Naive thymus-derived CD8-positive, alpha-beta T cell (primary cell): Measurements from ENCODE around the gene TMEM232. TPM values are rescaled to one million over a fixed set of nuclear protein-coding genes. Genes with fewer than 3 reads are reported as not detected.

Source experiments
- ATAC-seq, 2 donors: fragments of 150-1000 bp; cut with Tn5 transposase in 1 of 2; sonication (Bioruptor Pico), chemical (Tn5 transposase) in 1 of 2; 1 replicate in 1 of 2; 2 replicates in 1 of 2; pipeline ENCODE4 v1.10.0; 2021; ENCODE audit warnings: mild to moderate bottlenecking in 2 of 2, moderate library complexity in 2 of 2
- POLR2A ChIA-PET: fragments of 350-600 bp; sonication (Branson Sonifier 250); formaldehyde crosslinking; loops from one replicate; lab custom pipeline; 2021; ENCODE audit warnings: antibody characterized with exemption; lab: Charles Lee
- DNase-seq, 10 donors: peaks; one replicate each; pipeline versions ENCODE4 v3.0.0 to v3.0.0-alpha.2; 2020 to 2022
- H3K27ac Mint-ChIP-seq, 10 donors: one replicate each; pipeline ENCODE4 v1.8.0; 2020 to 2022; ENCODE audit warnings: mild to moderate bottlenecking in 10 of 10, mixed read lengths in 10 of 10, moderate library complexity in 4 of 10, inconsistent platforms in 1 of 10
- H3K27me3 Mint-ChIP-seq, 5 donors: one replicate each; pipeline ENCODE4 v1.8.0; 2021 to 2022; ENCODE audit warnings: mixed read lengths in 5 of 5
- H3K36me3 Mint-ChIP-seq, 3 donors: one replicate each; pipeline ENCODE4 v1.8.0; 2020 to 2022; ENCODE audit warnings: mixed read lengths in 3 of 3, mild to moderate bottlenecking in 2 of 3, inconsistent platforms in 1 of 3
- H3K4me1 Mint-ChIP-seq, 4 donors: one replicate each; pipeline ENCODE4 v1.8.0; 2021 to 2022; ENCODE audit warnings: mixed read lengths in 4 of 4
- H3K4me3 Mint-ChIP-seq, 10 donors: one replicate each; pipeline ENCODE4 v1.8.0; 2020 to 2022; ENCODE audit warnings: mild to moderate bottlenecking in 10 of 10, mixed read lengths in 10 of 10, moderate library complexity in 6 of 10, inconsistent platforms in 1 of 10
- H3K9me3 Mint-ChIP-seq, 9 donors: one replicate each; pipeline ENCODE4 v1.8.0; 2020 to 2022; ENCODE audit warnings: mixed read lengths in 9 of 9, mild to moderate bottlenecking in 3 of 9, inconsistent platforms in 1 of 9, moderate library complexity in 1 of 9
- polyA plus RNA-seq, 3 donors: library from polyadenylated mRNA; unstranded; fragments of 300-500 nt; fragmentation: Illumina TruSeq; gene quantifications; one replicate each; pipeline ENCODE4 v1.2.3, GENCODE V29; 2021
- total RNA-seq, 8 experiments: library from RNA in 2 of 8; stranded (reverse) in 2 of 8; gene quantifications; one replicate each; pipeline ENCODE4 v1.2.3 and lab custom pipeline; 2021 to 2026

Gene TMEM232
- total RNA-seq (1 to 10 TPM; 1.4 to 2.6 TPM), polyA plus RNA-seq (1 to 10 TPM in 1 of 3 donors, under 1 TPM in 1, not detected in 1; 0.88 to 1.5 TPM), total RNA-seq (lab: John Stamatoyannopoulos, UW) (0.93 to 4.1 (median 1.9) reads per million in 6 experiments)

- peak; percentile 48 to 90 (median 66) for DNase-seq
- Mint-ChIP-seq H3K27ac (peak within 1 kb of the TSS in 8 of 10 donors; percentile 20 to 87 (median 51)), H3K4me1 (peaks cover 1 to 9% (median 6%) of the 10 kb centered on the region in 4 donors), H3K36me3 (no peaks in the 10 kb centered on the region), H3K9me3 (no peaks in the 10 kb centered on the region), H3K27me3 (peaks cover 0 to 12% (median 6%) of the 10 kb centered on the region in 5 donors), H3K4me3 (peak within 1 kb of the TSS; percentile 79 to 91 (median 87))
- ATAC-seq, result peak; percentile 99 to 100
- POLR2A ChIA-PET, result interaction anchor here (1.0 to 1.8 kb wide), 2 partner anchors 12 to 1316 kb away, joined by 7 read pairs; partner anchors contain the start of genes PJA2 and SLC25A46
Measured at GRCh38 chr5:110726249-110727024, at the start of gene TMEM232. Gene TMEM232, minus strand, starts transcription at chr5:110726671. Its CDS starts 59,319 bp downstream, at chr5:110667352.

GRCh38 chr5:110770286-110770685 is 43.8 kb upstream of the TMEM232 start:
- peaks cover 0 to 9% (median 0%) of the 10 kb centered on the region in 3 donors for H3K36me3 Mint-ChIP-seq
- H3K9me3 Mint-ChIP-seq, result peaks cover 0 to 10% (median 3%) of the 10 kb centered on the region in 9 donors
- no peaks in the 10 kb centered on the region for H3K4me1 Mint-ChIP-seq
- ATAC-seq, result no peak
- no peak for DNase-seq
- H3K27ac Mint-ChIP-seq, result no peak overlapping the region
- peaks cover 0 to 13% (median 6%) of the 10 kb centered on the region in 5 donors for H3K27me3 Mint-ChIP-seq
- POLR2A ChIA-PET, result no interaction called here
- no peak overlapping the region for H3K4me3 Mint-ChIP-seq

- Mint-ChIP-seq H3K27me3 (peaks cover 0 to 8% (median 2%) of the 10 kb centered on the region in 5 donors), H3K27ac (no peak overlapping the region), H3K4me1 (no peaks in the 10 kb centered on the region), H3K9me3 (peaks cover 0 to 3% (median 0%) of the 10 kb centered on the region in 9 donors), H3K4me3 (no peak overlapping the region), H3K36me3 (peaks cover 4 to 6% (median 5%) of the 10 kb centered on the region in 3 donors)
- POLR2A ChIA-PET, result no interaction called here
- DNase-seq, result no peak
- ATAC-seq, result no peak
Measured at GRCh38 chr5:110769000-110769681, 42.7 kb upstream of the TMEM232 start.

- H3K4me1 Mint-ChIP-seq, result no peaks in the 10 kb centered on the region
- DNase-seq (no peak), ATAC-seq (no peak)
- peaks cover 0 to 8% (median 0%) of the 10 kb centered on the region in 5 donors for H3K27me3 Mint-ChIP-seq
- H3K4me3 Mint-ChIP-seq, result no peak overlapping the region
- H3K9me3 Mint-ChIP-seq, result no peaks in the 10 kb centered on the region
- H3K27ac Mint-ChIP-seq, result no peak overlapping the region
- H3K36me3 Mint-ChIP-seq, result peaks cover 3 to 6% (median 4%) of the 10 kb centered on the region in 3 donors
- POLR2A ChIA-PET, result no interaction called here
Measured at GRCh38 chr5:110768138-110768860, 41.8 kb upstream of the TMEM232 start.

GRCh38 chr5:110760158-110760557 is 33.7 kb upstream of the TMEM232 start:
- POLR2A ChIA-PET, result no interaction called here
- no peak for DNase-seq
- no peak for ATAC-seq
- H3K27ac Mint-ChIP-seq, result no peak overlapping the region
- no peaks in the 10 kb centered on the region for H3K9me3 Mint-ChIP-seq
- H3K27me3 Mint-ChIP-seq, result no peaks in the 10 kb centered on the region
- H3K4me1 Mint-ChIP-seq, result peaks cover 0 to 5% (median under 1%) of the 10 kb centered on the region in 4 donors
- H3K36me3 Mint-ChIP-seq, result peaks cover 0 to 20% (median 18%) of the 10 kb centered on the region in 3 donors
- H3K4me3 Mint-ChIP-seq, result no peak overlapping the region

- POLR2A ChIA-PET, result no interaction called here
Measured at GRCh38 chr5:110757118-110757729, 30.8 kb upstream of the TMEM232 start.

GRCh38 chr5:110754181-110754580 is 27.7 kb upstream of the TMEM232 start:
- Mint-ChIP-seq H3K9me3 (no peaks in the 10 kb centered on the region), H3K36me3 (peaks cover 0 to 62% (median 11%) of the 10 kb centered on the region in 3 donors), H3K4me3 (no peak overlapping the region), H3K27me3 (no peaks in the 10 kb centered on the region), H3K4me1 (peaks cover 26 to 36% (median 33%) of the 10 kb centered on the region in 4 donors), H3K27ac (peak overlapping the region in 9 of 10 donors; percentile 12 to 92 (median 68))
- DNase-seq (no peak), ATAC-seq (no peak)
- POLR2A ChIA-PET, result no interaction called here

More at GRCh38 chr5:110757118-110757729, 30.8 kb upstream of the TMEM232 start:
- peaks cover 0 to 40% (median 10%) of the 10 kb centered on the region in 3 donors for H3K36me3 Mint-ChIP-seq
- no peaks in the 10 kb centered on the region for H3K27me3 Mint-ChIP-seq
- peaks cover 15 to 18% (median 16%) of the 10 kb centered on the region in 4 donors for H3K4me1 Mint-ChIP-seq
- no peak overlapping the region for H3K4me3 Mint-ChIP-seq
- H3K9me3 Mint-ChIP-seq, result no peaks in the 10 kb centered on the region
- H3K27ac Mint-ChIP-seq, result no peak overlapping the region
- DNase-seq (peak in 6 of 10 donors; percentile 7 to 49 (median 28)), ATAC-seq (peak in 1 of 2 donors; percentile 32)

- no peak for ATAC-seq
- POLR2A ChIA-PET, result no interaction called here
- H3K4me1 Mint-ChIP-seq, result peaks cover 30 to 40% (median 36%) of the 10 kb centered on the region in 4 donors
- H3K4me3 Mint-ChIP-seq, result no peak overlapping the region
- no peaks in the 10 kb centered on the region for H3K9me3 Mint-ChIP-seq
- H3K27me3 Mint-ChIP-seq, result no peaks in the 10 kb centered on the region
- peaks cover 5 to 68% (median 17%) of the 10 kb centered on the region in 3 donors for H3K36me3 Mint-ChIP-seq
- H3K27ac Mint-ChIP-seq, result peak overlapping the region in 4 of 10 donors; percentile 17 to 93 (median 74)
- no peak for DNase-seq
Measured at GRCh38 chr5:110753600-110753999, 27.1 kb upstream of the TMEM232 start.

- Mint-ChIP-seq H3K36me3 (peaks cover 7 to 73% (median 15%) of the 10 kb centered on the region in 3 donors), H3K4me1 (peaks cover 30 to 41% (median 36%) of the 10 kb centered on the region in 4 donors), H3K9me3 (no peaks in the 10 kb centered on the region), H3K4me3 (peak overlapping the region in 2 of 10 donors; percentile 1 to 64), H3K27me3 (no peaks in the 10 kb centered on the region), H3K27ac (peak overlapping the region; percentile 4 to 93 (median 78))
- ATAC-seq (peak in 1 of 2 donors; percentile 26), DNase-seq (no peak)
- POLR2A ChIA-PET, result no interaction called here
Measured at GRCh38 chr5:110752953-110753352, 26.5 kb upstream of the TMEM232 start.

- H3K9me3 Mint-ChIP-seq, result no peaks in the 10 kb centered on the region
- POLR2A ChIA-PET, result no interaction called here
- peaks cover 12 to 77% (median 14%) of the 10 kb centered on the region in 3 donors for H3K36me3 Mint-ChIP-seq
- no peaks in the 10 kb centered on the region for H3K27me3 Mint-ChIP-seq
- ATAC-seq (peak; percentile 87 to 91), DNase-seq (peak in 4 of 10 donors; percentile 4 to 41 (median 27))
- peak overlapping the region; percentile 36 to 93 (median 78) for H3K27ac Mint-ChIP-seq
- H3K4me1 Mint-ChIP-seq, result peaks cover 27 to 41% (median 35%) of the 10 kb centered on the region in 4 donors
- peak overlapping the region in 5 of 10 donors; percentile 1 to 64 (median 4) for H3K4me3 Mint-ChIP-seq
Measured at GRCh38 chr5:110751902-110752762, 25.7 kb upstream of the TMEM232 start.
